Stimulated activated CD4-positive, alpha-beta T cell treated with anti-CD3 and anti-CD28 coated beads, Interleukin-2, amount 100 ng/mL, for 48 hours (primary cell): ENCODE results near the gene SEPTIN1.
"Not testable (repeated sequence)": the region's sequence is repeated elsewhere in the genome, so short reads cannot be mapped to it uniquely, and the experiment has no call there.

Source experiments
- DNase-seq, 2 donors: peaks; one replicate each; pipeline ENCODE4 v3.0.0-alpha.2; 2020

Gene SEPTIN1

GRCh38 chr16:30357085-30357714 is 25.2 kb downstream of the SEPTIN1 start:
- DNase-seq, result no peak

- no peak for DNase-seq
Measured at GRCh38 chr16:30356401-30357084, 25.8 kb downstream of the SEPTIN1 start.

DNA sequence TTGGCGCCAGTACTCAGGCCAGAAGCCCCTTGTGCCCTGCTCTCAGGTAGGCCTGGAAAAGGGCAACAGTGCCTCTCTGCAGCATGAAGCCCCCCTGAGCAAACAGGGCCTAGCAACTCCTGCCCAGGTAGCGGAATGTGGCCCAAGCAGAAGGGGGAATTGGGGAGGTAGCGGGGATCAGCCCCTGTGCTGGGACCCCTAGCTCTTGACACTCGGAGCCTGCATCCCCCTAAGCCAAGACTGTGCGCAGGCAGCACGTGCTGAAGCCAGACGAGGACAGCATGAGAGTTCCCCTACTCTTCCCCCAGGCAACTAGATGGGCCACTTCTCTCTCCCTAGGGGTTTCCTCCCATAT is 26.4 kb downstream of the SEPTIN1 start:
- no peak for DNase-seq

GRCh38 chr16:30355144-30355953 is 27.0 kb downstream of the SEPTIN1 start, which contains the start of gene CD2BP2:
Gene CD2BP2 (minus strand): TSS chr16:30355308. CDS start chr16:30354681, 627 bp downstream.
- DNase-seq, result peak; percentile 81 to 85

DNA sequence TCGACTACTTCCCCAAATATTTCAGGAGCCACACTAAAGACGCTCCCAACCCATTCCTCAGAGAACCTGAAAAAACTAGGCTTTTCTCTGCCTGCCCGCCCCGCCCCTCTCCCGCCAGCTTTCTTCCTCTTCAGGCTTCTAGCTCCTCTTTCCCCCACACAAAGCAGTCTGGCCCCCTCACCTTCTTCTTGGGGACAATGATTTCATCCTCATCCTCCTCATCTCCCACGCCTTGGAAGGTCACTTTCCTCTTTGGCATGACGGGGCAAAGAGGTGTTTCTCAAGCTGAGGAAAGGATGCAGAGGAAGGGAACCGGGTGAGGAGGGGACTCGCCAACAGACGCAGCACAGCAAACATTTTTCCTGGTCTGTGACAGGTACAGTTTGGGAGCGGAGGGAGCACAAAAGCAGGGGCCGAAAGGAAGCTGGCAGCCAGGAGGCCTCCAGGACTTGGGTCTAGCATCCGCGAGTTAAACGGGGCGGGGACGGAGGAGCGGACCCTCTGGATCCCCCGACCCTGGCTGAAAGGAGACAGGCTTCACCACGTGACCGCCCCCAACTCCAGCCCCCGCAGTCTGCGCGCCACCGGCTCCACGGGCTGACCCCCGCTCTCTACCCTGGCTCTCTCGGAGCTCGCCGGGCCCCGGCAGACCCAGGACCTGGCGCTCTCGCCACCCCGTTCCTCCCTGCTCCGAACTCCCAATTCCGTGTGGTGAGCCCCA is 27.8 kb downstream of the SEPTIN1 start:
- DNase-seq, result no peak

- DNase-seq, result no peak
Measured at GRCh38 chr16:30353438-30354129, 28.8 kb downstream of the SEPTIN1 start.

- no peak for DNase-seq
Measured at GRCh38 chr16:30352488-30353401, 29.6 kb downstream of the SEPTIN1 start.

- no peak for DNase-seq
Measured at GRCh38 chr16:30351586-30352419, 30.6 kb downstream of the SEPTIN1 start.

DNA sequence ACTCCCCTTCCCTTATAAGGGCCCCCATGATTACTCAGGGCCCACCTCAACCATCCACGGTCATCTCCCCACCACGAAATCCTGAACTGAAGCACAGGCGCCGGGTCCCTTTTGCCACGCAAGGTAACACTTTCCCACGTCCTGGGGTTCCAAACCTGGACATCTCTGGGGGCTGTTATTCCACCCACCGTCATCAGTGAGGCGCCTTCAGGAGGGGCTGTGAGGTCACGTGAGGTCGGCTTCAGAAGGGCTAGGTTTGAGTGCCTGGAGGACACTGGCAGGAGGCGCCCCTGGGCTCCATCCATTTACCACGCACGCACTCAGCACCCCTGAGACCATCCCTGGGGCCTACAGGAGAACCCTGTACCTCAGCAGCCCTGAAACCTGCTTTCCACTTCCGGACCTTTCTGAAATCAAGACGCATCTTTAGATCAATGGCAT is 31.3 kb downstream of the SEPTIN1 start:
- no peak for DNase-seq

DNA sequence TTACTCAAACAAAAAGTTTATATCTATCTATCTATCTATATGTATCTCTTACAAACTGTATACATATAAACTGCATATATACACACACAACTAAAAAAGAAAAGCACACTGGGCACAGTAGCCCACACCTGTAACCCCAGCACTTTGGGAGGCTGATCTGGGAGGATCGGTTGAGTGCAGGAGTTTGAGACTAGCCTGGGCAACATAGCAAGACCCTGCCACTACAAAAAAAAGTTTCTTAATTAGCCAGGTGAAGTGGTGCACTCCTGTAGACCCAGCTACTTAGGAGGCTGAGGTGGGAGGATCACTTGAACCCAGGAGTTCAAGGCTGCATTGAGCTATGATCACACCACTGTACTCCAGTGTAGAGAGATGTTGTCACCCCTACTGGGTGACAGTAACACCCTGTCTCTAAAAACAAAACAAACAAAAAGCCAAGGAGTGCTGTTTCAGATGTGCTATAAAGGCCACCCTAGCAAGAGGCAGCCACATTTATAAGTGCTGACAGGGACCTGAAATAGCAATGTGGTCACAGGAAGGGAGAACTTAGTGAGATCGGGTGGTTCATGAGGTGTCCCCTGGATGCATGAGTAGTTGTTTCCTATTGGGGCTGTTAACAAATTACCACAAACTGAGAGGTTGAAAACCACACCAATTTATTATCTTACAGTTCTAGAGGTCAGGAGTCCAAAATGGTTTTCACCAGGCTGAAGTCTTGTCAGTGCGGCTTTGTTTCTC is 32.1 kb downstream of the SEPTIN1 start:
- no peak for DNase-seq

- no peak for DNase-seq
Measured at GRCh38 chr16:30349675-30350074, 32.7 kb downstream of the SEPTIN1 start.

- no peak for DNase-seq
Measured at GRCh38 chr16:30348929-30349328, 33.4 kb downstream of the SEPTIN1 start.

GRCh38 chr16:30348113-30348512 is 34.2 kb downstream of the SEPTIN1 start:
- no peak for DNase-seq

GRCh38 chr16:30346286-30346685 is 36.1 kb downstream of the SEPTIN1 start:
- no peak for DNase-seq

GRCh38 chr16:30343491-30343820 is 38.9 kb downstream of the SEPTIN1 start:
- DNase-seq, result not testable (repeated sequence)

- no peak for DNase-seq
Measured at GRCh38 chr16:30342751-30343490, 39.4 kb downstream of the SEPTIN1 start.

DNA sequence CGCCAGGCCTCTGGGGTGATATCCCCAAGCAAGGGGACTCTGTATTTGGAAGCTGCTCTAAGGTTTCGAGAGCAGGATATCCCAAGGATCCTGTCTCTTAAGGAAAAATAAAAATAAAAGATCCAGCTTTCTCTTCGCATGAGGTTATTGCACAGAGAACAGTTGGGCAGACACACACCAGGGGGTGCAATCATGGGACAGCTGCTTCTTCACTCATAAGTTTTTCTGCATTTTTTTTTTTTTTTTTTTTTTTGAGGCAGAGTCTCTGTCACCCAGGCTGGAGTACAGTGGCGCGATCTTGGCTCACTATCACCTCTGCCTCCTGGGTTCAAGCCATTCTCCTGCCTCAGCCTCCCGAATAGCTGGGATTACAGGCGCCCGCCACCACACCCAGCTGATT is 40.4 kb downstream of the SEPTIN1 start:
- not testable (repeated sequence) for DNase-seq

DNA sequence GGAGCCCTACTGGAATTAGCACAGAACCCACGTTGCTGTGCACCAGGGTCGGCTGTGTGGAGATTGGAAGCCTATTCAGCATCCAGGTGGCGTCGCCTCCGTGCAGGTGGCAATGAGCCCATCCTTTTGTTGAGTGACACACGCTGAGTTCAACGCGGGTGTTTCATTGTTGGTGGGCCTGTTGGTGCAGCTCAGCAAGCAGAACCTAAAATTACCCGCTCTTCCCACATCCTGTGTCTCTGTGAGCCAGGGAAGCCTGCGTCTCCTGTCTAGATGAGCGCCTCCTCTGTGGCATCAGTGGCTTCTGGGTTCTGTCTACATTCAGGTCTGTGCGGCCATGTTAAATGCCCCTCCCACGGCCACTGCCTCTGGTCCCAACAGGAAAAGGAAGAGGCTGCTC is 41.7 kb downstream of the SEPTIN1 start:
- DNase-seq, result no peak

- not testable (repeated sequence) for DNase-seq
Measured at GRCh38 chr16:30338715-30339114, 43.6 kb downstream of the SEPTIN1 start.
